Activated CD4-positive, alpha-beta memory T cell treated with anti-CD3 and anti-CD28 coated beads, Interleukin-2, amount 10 ng/mL, durations not matched to agents 7 days and 5 days (primary cell): ENCODE measurements around the gene EGR2. TPM values are rescaled to one million over a fixed set of nuclear protein-coding genes. Genes with fewer than 3 reads are reported as not detected.
A peak's percentile ranks its signal among the peaks of the same experiment; 100 is the strongest.
"Not testable (repeated sequence)": the region's sequence is repeated elsewhere in the genome, so short reads cannot be mapped to it uniquely, and the experiment has no call there.

ENCODE experiments used
- CTCF ChIA-PET: fragments of 350-600 bp; sonication (Branson Sonifier 250); formaldehyde crosslinking; loops from one replicate; lab custom pipeline; 2021; ENCODE audit warnings: antibody characterized with exemption, inconsistent platforms; lab: Charles Lee
- POLR2A ChIA-PET: fragments of 350-600 bp; sonication (Branson Sonifier 250); formaldehyde crosslinking; loops from one replicate; lab custom pipeline; 2021; ENCODE audit warnings: antibody characterized with exemption; lab: Charles Lee
- DNase-seq: peaks from one replicate; pipeline ENCODE4 v3.0.0-alpha.2; 2020
- H3K27ac Mint-ChIP-seq: one replicate; pipeline ENCODE4 v1.8.0; 2021; ENCODE audit warnings: mild to moderate bottlenecking, mixed read lengths
- H3K27me3 Mint-ChIP-seq: one replicate; pipeline ENCODE4 v1.8.0; 2021; ENCODE audit warnings: mixed read lengths
- H3K36me3 Mint-ChIP-seq: one replicate; pipeline ENCODE4 v1.8.0; 2021; ENCODE audit warnings: low read depth, mixed read lengths
- H3K4me1 Mint-ChIP-seq: one replicate; pipeline ENCODE4 v1.8.0; 2021; ENCODE audit warnings: mixed read lengths
- H3K4me3 Mint-ChIP-seq: one replicate; pipeline ENCODE4 v1.8.0; 2021; ENCODE audit warnings: mild to moderate bottlenecking, mixed read lengths
- H3K9me3 Mint-ChIP-seq: one replicate; pipeline ENCODE4 v1.8.0; 2021; ENCODE audit warnings: mixed read lengths
- total RNA-seq, 2 experiments: library from RNA; stranded (reverse); gene quantifications; one replicate each; pipeline ENCODE4 v1.2.3, GENCODE V29; 2021

The EGR2 gene
- total RNA-seq, 2 experiments from 2014 or later, result 4.8 to 6.4 TPM

DNA sequence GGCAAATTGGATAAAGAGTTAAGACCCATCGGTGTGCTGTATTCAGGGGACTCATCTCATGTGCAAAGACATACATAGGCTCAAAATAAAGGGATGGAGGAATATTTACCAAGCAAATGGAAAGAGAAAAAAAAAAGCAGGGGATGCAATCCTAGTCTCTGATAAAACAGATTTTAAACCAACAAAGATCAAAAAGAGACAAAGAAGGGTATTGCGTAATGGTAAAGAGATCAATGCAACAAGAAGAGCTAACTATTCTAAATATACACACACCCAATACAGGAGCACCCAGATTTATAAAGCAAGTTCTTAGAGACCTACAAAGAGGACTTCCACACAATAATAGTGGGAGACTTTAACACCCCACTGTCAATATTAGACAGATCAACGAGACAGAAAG is 31.6 kb downstream of the EGR2 start:
- POLR2A ChIA-PET, H3K4me1 Mint-ChIP-seq, H3K27ac Mint-ChIP-seq, H3K4me3 Mint-ChIP-seq, DNase-seq: not testable (repeated sequence)
- peaks cover 22% of the 10 kb centered on the region for H3K9me3 Mint-ChIP-seq
- H3K36me3 Mint-ChIP-seq, result peaks cover 14% of the 10 kb centered on the region
- CTCF ChIA-PET, result interaction anchor here (1.4 kb wide), 1 partner anchor 45 kb away, joined by 3 read pairs; no protein-coding TSS in a partner anchor
- peaks cover 19% of the 10 kb centered on the region for H3K27me3 Mint-ChIP-seq

DNA sequence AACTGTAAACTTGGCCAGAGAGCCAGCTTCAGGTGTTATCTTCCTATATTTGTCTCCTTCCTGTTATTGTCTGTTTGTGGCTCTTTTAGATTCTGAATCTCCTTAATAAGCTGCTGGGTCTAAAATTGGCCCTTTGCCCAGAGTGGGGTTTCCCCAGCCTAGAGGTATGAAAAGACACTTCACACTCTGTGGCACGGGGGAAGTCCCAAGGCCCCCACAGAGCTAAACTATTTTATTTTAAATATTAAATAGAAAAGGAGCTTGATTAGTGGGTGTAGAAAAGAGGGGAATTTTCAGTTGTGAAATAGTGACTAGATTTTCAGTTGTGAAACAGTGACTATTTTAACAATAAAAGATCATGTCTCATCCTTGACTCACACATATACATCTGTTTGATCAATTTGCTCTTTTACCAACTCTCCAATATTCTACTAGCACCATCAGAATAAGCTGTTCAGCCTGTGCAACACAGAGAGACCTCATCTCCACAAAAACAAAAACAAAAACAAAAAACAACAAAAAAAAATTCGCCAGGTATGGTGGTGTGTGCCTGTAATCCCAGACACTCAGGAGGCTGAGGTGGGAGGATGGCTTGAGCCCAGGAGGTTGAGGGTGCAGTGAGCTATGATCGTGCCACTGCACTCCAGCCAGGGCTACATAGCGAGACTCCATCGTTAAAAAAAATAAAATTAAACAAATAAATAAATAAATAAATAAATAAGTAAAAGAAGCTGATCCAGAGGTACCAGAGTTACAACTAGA is 36.5 kb downstream of the EGR2 start:
- Mint-ChIP-seq H3K4me3 (no peak overlapping the region), H3K9me3 (peaks cover 9% of the 10 kb centered on the region), H3K27ac (no peak overlapping the region), H3K27me3 (peaks cover 9% of the 10 kb centered on the region), H3K36me3 (peaks cover 4% of the 10 kb centered on the region), H3K4me1 (peaks cover 11% of the 10 kb centered on the region)
- ChIA-PET CTCF (interaction anchor here (1.3 kb wide), 1 partner anchor 21 kb away, joined by 3 read pairs; no protein-coding TSS in a partner anchor), POLR2A (interaction anchor here (1.4 to 2.1 kb wide), 2 partner anchors 37 to 142 kb away, joined by 4 to 6 read pairs; partner anchors contain the start of gene EGR2)
- DNase-seq, result peak; percentile 48

DNA sequence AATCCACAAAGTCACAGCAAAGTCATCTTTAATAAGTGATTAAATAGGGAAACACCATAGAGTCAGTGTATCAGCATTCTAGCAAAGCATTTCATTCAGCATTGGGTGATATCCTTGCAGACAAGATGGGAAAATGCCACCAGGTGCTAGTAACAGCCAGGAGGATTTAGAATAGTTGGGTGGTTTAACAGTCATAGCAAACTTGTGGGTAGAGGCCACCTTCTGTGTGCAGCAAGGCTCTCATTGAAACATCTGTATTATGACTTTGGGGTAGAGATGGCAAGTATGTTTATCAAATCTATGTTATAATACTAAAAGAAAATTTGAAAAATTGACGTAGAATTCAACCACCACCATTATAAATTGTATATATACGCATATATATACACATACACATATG is 38.0 kb downstream of the EGR2 start:
- DNase-seq, result no peak
- Mint-ChIP-seq H3K27ac (no peak overlapping the region), H3K27me3 (peaks cover 8% of the 10 kb centered on the region), H3K36me3 (no peaks in the 10 kb centered on the region), H3K4me1 (peaks cover 11% of the 10 kb centered on the region), H3K9me3 (no peaks in the 10 kb centered on the region), H3K4me3 (no peak overlapping the region)
- ChIA-PET POLR2A (no interaction called here), CTCF (no interaction called here)

DNA sequence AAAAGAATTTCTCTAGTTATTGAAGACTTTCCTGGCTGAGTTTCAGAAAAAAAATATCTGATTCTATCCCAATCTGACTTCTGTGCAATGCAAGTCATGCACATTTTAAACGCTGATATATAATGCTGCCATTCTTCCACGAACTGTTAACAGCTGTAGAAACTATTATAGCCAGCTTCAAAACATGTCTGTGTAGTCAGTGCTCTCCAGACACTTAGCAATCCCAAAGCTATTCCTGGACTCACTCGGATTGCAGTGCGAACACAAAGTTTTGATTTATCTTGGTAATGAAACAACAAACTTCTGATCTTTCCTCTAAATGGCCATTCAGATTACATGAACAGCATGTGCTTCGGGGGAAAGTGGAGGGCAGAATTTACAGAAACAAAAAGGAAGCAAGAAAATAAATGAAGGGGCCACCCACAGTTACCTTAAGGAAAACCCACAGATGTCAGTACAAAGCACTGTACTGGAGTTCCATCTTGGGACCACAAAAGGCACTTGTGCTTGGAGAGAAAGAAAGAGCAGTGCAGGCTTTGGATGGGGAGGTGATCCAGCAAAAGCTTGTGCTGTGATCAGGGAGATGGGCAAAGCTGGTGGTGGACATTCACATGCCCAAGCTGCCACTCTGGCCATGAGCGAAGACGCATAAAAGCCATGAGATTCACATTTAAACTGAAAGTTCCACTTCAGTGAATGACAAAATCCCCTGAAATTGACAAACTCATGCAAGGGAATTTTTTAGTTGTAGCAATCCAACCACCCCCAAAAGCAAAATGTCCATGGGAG is 43.8 kb downstream of the EGR2 start:
- H3K9me3 Mint-ChIP-seq, result no peaks in the 10 kb centered on the region
- H3K4me3 Mint-ChIP-seq, result no peak overlapping the region
- H3K27me3 Mint-ChIP-seq, result peaks cover 8% of the 10 kb centered on the region
- no peaks in the 10 kb centered on the region for H3K36me3 Mint-ChIP-seq
- H3K4me1 Mint-ChIP-seq, result no peaks in the 10 kb centered on the region
- no peak for DNase-seq
- POLR2A ChIA-PET, result no interaction called here
- CTCF ChIA-PET, result no interaction called here
- H3K27ac Mint-ChIP-seq, result no peak overlapping the region

DNA sequence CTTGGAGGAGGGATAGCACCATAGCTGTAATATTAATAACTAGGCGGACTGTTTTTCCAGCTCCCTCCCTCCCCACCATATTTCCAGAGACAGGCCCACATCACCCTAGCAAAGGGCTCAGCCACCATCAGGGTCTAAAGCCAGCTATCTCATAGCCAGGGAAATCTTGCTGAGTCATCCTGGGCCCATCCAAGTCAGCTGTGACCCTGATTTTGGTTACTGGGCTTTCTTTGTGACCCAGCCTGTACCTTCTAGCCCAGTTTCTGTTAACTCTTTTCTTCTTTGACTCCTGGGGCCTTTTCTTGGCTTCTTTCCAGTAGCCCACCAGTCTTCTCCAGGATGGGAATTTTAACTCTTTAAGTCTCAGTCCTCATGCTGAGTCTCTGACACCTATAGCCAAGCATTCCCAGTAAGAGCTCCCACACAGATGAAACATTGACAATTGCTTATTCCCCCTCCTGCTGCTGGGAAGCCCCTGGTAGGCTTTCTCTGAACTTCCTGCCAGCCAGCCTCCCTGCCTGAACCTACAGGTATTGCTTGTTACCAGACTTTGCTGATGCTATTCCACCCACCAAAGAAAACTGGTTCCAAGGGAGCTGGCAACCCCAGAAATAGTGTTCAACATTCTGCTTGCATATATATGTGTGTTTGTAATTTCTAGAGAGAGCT is 46.5 kb downstream of the EGR2 start:
- H3K4me3 Mint-ChIP-seq, result no peak overlapping the region
- CTCF ChIA-PET, result interaction anchor here (1.3 kb wide), 1 partner anchor 11 kb away, joined by 3 read pairs; no protein-coding TSS in a partner anchor
- H3K36me3 Mint-ChIP-seq, result no peaks in the 10 kb centered on the region
- no peak overlapping the region for H3K27ac Mint-ChIP-seq
- H3K27me3 Mint-ChIP-seq, result peaks cover 8% of the 10 kb centered on the region
- DNase-seq, result no peak
- no peaks in the 10 kb centered on the region for H3K4me1 Mint-ChIP-seq
- H3K9me3 Mint-ChIP-seq, result no peaks in the 10 kb centered on the region
- POLR2A ChIA-PET, result no interaction called here

DNA sequence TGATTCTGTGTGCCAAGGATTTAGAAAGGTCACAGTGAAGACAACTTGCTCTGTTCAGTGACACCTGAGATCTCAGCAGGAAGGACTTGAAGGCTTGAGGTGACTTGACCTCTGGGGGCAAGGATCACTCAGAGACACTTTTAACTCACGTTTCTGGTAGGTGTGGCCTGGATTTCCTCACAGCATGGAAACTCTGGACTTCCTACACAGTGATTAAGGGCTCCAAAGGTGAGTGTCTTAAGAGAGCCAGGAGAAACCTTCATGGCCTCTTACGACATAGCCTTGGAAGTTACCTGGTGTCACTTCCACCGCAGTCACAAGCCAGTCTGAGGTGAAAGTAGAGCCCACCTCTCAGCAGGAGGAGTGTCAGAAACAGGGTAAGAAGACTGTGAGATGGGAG is 49.8 kb downstream of the EGR2 start:
- Mint-ChIP-seq H3K9me3 (no peaks in the 10 kb centered on the region), H3K36me3 (no peaks in the 10 kb centered on the region), H3K4me3 (no peak overlapping the region), H3K27ac (no peak overlapping the region), H3K27me3 (no peaks in the 10 kb centered on the region), H3K4me1 (no peaks in the 10 kb centered on the region)
- POLR2A ChIA-PET, result no interaction called here
- CTCF ChIA-PET, result no interaction called here
- DNase-seq, result no peak

DNA sequence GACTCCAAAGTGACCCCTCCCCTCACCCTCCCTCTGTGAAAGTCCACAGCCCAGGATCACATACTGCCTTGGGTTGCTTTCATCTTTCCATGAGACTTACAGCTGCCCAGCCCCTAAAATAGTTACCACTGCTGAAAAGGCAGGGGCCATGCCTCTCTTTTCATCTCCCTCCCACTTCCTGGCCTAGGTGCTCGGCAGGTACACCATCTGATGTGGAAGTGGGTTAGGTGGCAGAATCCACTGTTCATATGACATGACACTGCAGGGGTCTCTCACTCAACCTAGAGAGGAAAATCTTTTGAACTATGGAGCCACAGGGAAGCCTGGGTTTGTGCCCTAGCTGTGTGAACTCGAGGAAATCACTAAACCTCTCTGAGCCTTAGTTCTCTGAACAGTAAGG is 50.4 kb downstream of the EGR2 start:
- no peaks in the 10 kb centered on the region for H3K27me3 Mint-ChIP-seq
- H3K9me3 Mint-ChIP-seq, result no peaks in the 10 kb centered on the region
- no peaks in the 10 kb centered on the region for H3K4me1 Mint-ChIP-seq
- CTCF ChIA-PET, result no interaction called here
- H3K36me3 Mint-ChIP-seq, result no peaks in the 10 kb centered on the region
- no peak overlapping the region for H3K4me3 Mint-ChIP-seq
- DNase-seq, result no peak
- H3K27ac Mint-ChIP-seq, result no peak overlapping the region
- POLR2A ChIA-PET, result no interaction called here

DNA sequence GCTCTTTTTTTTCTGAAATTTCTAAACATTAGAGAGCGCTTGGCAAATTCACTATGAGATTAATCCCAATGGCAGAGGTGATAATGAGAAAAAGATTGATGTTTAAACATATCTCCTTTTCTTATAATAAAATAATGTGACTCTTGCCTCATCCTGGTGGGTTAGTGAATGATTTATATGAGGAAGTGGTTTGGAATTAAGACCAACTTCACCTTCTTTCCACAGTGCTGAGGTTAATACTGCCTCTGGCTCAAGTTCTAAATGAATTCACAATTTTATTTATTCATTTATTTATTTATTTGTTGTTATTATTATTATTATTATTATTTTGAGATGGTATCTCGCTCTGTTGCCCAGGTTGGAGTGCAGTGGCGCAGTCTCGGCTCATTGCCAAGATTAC is 52.2 kb downstream of the EGR2 start:
- CTCF ChIA-PET, result no interaction called here
- no peaks in the 10 kb centered on the region for H3K36me3 Mint-ChIP-seq
- H3K27me3 Mint-ChIP-seq, result no peaks in the 10 kb centered on the region
- H3K27ac Mint-ChIP-seq, result no peak overlapping the region
- DNase-seq, result no peak
- POLR2A ChIA-PET, result no interaction called here
- no peaks in the 10 kb centered on the region for H3K4me1 Mint-ChIP-seq
- no peaks in the 10 kb centered on the region for H3K9me3 Mint-ChIP-seq
- H3K4me3 Mint-ChIP-seq, result no peak overlapping the region

DNA sequence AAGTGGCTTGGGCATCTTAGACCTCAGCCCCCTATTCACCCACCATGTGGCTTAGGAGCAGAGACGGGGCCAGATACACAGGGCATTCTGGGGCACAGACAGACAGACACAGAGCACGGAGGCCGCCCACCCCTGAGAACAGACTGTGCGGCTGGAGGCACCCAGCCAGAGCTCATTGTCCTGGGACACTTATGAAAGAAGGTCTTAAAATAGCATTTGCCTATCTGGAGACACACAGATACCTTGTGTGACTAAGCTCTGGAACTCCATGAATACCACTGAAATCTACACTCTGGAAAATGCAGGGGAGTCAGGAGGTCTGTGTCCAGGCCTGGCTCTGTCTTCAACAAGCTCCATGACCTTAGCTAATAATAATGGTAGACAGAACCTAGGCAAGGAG is 53.0 kb downstream of the EGR2 start:
- Mint-ChIP-seq H3K4me3 (no peak overlapping the region), H3K27me3 (no peaks in the 10 kb centered on the region), H3K9me3 (no peaks in the 10 kb centered on the region), H3K4me1 (no peaks in the 10 kb centered on the region), H3K27ac (no peak overlapping the region), H3K36me3 (no peaks in the 10 kb centered on the region)
- CTCF ChIA-PET, result interaction anchor here (0.5 kb wide), 1 partner anchor 600 kb away, joined by 3 read pairs; no protein-coding TSS in a partner anchor
- DNase-seq, result no peak
- POLR2A ChIA-PET, result no interaction called here

Other genes starting within 250 kb of the EGR2 start
- 10 to 100 TPM; 21.8 to 22.2 TPM for gene ADO, start 11.6 kb downstream of the EGR2 start, total RNA-seq